GM19397 (cell line): ENCODE data around the gene FSIP1.

Experiments
- ATAC-seq: cut with Tn5 transposase; IDR thresholded peaks from one replicate; pipeline ENCODE4 v1.9.1; 2021; ENCODE audit warnings: mild to moderate bottlenecking, moderate library complexity; ENCODE audit not compliant: unreplicated experiment

FSIP1 gene

DNA sequence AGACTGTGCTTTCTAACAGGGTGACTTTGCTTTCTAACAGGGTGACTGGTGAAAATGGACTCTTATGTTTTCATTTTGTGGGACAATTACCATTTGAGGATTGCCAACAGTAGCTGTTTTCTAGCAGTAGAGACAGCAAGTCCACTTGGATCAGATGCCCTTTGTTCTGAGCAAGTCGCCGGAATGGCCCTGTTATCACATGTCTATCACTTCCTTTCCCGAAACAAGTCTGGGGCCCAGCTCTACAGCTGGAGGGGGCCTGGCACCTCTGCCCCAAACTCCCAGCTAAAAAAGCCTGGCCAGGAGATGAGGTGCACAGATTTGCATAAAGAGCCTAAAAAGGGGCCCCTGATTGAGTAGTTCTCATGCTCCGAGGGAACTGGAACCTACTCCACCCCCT is 157.2 kb downstream of the FSIP1 start:
- no peak for ATAC-seq

DNA sequence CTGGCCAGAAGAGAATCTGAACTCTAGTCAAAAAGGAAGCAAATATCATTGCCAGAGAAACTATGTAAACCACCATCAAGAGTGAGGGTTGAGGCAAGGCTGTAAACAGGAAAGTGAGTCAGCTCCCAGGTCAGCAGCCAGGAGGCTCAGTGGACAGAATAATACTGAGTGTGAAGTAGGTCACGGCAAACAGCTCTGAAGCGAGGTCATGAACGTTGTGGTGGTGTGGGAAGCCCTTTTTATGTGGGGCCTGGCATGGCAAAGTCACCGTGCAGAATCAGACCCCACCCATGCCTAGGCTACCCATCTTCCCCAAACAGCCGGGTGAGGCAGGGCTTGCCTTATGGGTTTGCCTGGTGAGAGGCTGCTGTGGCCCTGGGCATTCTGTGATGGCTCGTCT is 157.8 kb downstream of the FSIP1 start:
- no peak for ATAC-seq

DNA sequence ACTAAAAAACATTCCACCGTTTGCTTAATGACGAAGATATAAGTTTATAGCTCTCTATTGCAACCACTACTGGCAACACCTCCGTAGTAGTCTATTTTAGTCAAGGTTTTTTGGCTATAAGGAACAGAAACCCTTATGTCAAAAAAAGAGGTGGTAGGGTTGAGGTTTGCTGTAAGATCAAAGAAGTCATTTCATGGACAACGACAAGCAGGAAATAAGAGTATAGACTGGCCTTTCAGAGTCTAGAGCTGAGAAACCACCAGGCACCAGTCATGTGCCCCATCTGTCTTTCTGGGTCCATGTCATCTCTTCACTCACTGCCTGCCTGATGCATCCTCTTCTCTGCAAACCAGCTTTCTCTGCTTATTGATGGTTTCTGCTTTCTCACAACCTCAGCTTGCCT is 159.1 kb downstream of the FSIP1 start:
- peak; percentile 91 for ATAC-seq

DNA sequence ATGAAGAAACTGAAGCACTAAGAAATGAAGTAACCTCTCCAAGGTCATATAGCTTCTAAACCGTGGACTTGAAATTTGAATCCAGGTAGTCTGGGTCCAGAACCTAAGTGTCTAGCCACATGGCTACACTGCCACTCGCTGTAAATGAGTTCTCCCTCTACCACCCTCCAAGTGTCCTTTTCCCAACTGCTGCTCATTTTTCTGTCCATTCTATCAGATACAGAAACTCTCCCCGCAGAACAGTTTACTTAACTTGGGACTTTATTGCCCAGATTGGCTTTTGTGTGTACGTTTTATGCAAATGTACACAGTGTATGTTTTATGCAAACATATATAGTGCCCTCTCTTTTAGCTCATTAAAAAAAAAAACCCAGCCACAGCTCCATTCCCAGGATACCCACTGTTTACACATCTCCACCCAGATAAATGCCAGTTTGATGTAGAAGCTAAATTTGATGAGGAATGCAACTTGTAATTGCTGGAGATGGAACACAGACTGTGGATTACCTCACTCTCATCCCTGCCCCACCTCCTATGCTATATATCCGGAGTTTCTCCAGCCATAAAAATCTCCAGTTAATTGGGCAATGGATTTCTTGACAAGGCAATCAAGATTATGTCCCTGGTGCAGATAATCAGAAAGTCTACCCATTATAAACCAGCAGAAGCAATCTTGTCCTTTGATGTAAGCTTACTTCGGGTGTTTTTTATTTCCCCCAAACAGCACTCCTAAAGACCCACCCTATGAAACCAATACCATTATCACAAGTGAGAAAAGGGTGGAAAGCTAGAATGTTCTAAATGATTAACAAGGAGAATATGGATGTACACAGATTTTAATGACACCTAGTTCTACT is 159.8 kb downstream of the FSIP1 start:
- no peak for ATAC-seq

DNA sequence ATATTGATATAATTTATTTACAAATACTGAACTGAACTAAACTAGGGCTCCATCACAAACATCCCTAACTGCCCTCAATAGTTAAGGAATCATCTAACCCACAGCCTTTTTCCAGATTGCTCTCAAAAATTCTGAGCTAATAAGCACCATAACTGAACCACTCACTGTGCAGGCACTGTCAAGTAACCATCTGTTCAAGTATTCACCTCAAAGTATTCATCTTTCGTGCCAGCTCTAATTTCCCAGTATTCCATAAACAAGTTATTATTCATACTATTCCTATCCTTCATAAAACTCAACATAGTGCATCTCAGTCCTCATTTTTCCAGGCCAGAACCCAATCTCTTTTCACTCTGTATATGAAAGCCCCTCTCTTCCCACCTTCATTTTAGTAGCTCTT is 160.7 kb downstream of the FSIP1 start:
- no peak for ATAC-seq

DNA sequence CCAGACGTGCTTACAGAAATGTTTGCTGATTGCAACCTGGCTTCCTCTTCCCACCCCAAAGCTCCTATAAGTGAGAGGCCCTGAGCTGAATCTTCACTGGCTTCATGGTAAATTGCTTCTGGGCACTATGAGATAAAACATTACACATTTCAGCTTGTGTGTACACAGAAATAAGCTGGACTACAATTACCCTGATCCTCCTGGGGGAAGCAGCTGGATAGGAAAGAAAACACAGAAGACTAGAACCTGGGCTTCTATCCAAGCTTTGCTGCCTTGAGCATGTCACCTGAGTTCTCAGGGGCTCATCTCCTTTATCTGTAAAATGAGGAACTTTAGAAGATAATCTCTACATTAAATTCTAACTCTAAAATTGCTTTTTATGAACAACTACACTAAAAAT is 161.4 kb downstream of the FSIP1 start:
- no peak for ATAC-seq

DNA sequence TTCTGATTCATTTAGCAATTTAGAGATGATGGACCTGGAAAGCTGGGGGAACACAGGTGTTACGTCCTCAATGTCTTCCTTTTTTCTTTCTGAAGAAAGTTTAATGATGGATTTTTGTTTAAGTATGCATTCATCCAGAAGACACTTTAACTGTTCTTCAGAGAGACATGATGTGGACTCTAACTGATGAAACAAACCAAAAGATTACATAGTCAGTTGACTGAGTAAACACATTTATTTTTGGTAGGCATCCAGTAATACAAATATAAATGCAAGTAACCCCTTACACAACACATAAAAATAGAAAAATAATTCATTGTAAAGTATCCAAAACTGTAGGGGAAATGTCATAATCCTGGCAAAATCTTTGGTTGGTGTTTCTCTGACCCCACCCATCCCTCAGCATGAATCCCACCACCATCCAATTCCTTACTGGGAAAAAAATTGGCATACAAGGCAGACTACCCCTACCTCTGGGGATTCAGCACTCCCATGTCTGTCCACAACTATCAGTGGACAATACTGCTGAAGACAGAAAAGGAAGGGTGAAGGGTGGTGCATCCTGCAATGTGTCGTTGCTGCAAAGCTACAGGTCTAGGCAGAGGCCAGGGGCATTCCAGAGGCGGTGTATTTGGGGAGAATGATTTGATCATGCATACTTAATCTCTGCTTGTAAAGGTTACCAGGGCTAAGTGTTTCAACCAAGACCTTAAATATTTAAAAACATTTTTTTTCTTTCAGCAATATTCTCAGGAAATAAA is 164.4 kb downstream of the FSIP1 start:
- no peak for ATAC-seq

DNA sequence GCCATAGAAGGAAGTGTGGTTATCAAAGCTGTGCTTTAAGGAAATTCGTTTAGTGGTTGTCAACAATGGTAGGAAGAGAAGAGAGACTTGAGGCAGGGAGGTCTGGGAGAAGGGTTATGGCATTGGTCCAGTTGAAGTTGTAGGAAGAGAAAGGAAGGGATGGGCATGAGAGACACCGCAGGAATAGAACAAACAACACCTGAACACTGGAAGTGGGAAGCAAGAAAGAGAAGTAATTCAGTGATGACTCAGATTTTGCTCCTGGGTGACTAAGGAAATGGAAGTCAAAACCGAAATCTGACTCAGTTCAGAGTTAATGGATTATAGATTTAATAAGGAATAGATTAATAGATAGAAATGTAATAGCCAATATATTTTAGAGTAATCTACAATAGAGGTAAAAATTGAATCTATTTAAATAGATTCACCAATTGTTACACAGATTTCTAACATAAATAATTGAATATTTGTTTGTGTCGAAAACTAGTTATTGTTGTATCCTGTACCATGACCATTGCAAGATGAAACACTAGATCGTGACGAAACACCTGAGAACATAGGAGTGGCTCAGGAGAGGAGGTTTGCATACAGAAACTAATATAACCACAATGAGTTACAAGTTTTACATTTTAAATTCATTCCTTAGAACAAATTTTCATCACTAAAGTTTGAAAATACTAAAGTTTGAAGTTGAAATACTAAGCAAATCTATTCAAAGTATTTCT is 165.7 kb downstream of the FSIP1 start:
- ATAC-seq: no peak

DNA sequence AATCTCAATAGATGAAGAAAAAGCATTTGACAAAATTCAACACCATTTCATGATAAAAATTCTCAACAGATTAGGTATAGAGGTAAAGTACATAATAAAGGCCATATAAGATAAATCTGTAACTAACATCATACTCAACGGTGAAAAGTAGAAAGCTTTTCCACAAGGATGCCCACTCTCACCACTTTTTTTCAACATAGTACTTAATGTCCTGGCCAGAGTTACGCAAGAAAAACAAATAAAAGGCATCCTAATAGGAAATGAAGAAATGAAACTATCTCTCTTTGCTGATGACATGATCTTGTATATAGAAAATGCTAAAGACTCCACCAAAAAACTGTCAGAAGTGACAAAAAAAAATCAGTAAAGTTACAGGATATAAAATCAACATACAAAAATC is 168.8 kb downstream of the FSIP1 start:
- ATAC-seq: no peak

DNA sequence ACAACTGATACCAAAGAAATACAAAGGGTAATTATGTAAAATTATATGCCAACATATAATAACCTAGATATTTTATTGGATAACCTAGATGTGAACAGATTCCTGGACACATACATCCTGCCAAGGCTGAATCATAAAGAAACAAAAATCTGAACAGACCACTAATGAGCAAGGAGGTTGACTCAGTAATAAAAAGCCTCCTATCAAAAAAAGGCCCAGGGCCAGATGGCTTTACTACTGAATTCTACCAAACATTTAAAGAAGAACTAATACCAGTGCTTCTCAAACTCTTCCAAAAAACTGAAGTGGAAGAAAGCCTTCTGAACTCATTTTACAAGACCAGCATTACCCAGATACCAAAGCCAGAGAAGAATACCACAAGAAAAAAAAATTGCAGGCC is 169.4 kb downstream of the FSIP1 start:
- no peak for ATAC-seq

DNA sequence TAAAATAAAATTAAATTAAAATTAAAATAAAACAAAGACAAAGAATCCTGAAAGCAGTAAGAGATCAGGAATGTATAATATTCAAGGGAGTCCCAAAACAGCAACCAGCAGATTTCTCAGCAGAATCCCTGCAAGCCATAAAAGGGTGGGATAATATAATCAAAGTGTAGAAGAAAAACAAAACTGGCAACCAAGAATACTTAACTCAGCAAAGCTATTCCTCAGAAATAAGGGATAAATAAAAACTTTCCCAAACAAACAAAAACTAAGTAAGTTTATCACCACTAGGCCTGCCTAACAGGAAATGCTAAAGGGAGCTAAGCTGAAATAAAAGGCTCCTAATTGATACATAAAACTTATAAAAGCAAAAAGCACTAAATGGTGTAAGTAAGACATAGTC is 172.0 kb downstream of the FSIP1 start:
- ATAC-seq: no peak

DNA sequence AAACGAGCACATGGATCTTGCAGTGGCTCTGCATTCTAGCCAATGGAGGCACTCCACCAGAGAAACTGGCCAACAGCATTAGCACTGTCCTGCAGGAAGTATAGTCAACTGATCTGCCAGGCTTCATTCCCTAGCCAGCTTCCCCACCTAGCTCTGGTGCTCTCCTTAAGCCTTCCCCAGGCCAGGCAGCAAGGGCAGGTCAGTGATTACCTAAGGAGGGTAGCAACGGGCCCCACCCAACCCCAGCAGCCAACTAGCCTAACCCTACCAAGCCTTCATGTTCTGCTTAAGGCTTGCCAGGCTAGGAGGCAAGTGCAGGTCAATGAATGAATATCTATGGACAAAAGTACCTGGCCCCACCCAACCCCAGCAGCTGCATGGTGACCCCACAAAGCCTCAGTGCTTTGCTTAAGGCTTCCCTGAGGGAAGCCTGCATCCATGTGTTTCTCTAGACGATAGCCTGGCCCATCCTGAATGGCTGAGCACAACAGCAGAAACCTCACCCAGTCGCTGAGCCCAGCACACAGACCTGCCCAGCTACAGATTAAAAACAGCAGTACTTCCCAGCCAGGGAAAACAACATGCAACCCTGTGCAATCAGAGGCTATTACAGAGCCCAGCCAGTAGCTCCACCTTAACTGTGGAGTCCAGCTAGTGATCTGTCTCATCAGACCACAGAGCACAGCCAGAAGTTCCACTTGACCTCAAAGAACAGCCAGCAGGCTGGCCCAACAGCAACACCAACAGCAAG is 173.3 kb downstream of the FSIP1 start:
- ATAC-seq: no peak

DNA sequence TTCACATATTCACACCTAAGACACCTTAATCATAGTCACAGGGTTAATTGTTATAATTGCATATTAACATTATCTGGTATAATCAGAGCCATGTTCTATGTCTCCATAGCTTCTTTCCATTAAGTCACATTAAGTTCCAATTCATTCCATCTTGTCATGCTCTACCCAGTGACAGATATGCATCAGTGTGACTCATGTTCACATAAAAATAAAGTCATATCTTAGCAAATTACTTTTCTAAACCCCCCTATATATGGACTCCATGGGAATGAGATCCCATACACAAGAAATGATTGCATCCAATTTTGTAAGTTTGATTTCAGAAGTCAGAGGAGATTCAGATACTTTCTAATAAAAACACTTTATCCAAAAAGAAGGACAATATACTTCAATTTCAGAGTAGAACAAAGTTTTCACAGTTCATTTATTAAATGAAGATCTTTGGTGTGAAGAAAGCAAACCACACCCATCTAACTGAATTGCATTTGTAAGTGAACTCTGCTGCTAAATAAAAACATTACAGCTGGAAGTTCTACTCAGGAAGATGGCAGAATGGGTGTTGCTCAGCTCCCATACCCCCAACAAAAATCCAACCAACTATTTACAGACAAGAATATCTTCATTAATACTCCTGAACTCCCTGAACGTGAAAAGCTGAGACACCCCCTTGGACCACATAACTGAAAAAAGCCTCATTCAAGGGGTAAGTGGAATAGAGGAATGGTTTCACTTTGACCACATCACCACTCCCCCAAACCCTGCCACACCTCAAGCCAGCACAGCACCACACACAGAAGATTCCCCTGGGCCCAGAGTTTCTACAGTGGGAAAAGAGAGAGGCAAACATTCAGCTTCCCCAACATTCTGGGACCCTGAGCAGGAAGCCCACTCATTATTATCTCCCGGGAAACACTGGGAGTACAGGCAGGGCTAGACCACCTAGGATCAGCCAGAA is 174.2 kb downstream of the FSIP1 start:
- ATAC-seq: no peak

DNA sequence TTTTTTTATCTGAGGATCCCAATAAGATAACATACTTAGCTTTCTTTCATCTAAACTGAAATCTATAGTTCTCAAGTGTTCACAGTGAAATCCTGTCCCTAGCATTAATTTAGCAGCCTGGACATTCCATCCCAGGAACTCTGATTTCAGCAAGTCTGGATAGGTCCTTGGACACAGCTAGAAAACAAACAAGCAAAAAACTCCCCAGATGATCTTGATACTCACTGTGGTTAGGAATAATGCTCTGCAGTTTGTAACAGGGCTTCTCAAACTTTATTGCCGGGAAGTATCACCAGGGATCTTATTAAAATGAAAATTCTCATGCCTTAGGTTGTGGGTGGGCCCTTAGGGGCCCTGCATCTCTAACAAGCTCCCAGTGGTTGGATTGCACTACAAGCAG is 177.5 kb downstream of the FSIP1 start:
- ATAC-seq: no peak

DNA sequence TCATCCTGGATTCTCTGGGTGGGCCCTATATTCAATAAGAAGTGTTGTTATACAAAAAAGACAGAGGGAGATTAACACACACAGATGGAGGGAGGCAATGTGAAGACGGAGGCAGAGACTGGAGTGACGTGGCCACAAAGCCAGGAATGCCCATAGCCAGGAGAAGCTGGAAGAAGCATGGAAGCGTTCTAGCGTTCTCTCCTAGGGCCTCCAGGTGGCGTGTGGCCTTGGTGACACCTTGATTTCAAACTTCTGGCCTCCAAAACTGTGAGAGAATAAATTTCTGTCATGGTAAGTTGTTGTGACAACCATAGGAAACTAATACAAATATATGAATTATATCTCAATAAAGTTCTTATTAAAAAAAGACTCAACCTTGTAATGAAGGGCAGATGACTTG is 180.5 kb downstream of the FSIP1 start:
- ATAC-seq: no peak

DNA sequence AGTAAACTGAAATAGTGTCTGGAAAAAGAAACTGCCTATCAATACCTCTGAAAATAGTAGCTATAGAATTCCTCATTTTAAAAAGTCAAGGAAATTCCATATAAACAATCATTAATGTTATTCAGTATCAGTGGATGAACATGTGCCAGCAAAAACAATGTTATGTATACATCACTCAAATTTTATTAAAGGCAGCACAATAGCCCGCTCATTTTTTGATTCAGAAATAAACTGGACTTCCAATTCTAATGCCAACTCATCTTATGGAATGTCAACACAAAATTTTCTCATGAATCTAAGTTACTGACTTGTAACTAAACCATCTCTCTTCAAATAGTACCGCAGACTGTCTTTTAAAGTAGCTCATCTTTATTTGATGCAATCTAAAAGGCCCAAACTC is 182.8 kb downstream of the FSIP1 start:
- ATAC-seq: no peak

DNA sequence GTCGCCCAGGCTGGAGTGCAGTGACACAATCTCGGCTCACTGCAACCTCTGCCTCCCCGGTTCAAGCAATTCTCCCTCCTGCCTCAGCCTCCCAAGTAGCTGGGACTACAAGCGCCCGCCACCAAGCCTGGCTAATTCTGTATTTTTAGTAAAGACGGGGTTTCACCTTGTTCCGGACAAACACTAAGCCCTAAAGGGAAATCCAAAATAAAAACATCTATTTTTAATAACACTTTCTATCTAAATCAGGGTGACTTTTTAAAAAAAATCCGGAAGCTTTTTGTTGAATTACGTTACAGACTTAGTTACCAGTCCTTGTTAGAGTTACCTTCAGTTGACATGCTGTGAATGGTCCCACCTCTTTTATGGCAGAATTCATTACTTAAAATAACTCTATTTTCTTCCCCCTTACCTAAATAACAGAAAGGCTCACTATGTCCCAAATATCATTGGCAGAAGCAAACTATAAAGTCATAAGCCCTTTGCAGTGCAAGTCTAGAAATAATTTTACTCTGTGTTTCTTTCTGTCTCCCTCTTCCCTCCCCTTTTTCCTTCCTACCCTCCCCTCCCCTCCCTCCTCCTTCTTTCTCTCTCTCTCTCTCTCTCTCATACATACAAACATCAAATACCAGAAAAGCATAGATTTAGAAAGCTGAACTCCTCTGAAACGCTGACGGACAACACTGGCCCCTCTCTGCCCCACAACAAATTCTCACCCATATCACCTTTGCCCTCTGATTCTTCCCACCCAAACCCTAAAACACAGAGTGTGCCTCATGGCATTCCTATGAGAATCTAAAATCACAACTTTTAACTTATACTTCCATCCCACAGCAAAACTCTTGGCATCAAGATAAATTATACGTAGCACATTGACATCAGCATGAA is 183.4 kb downstream of the FSIP1 start:
- no peak for ATAC-seq

DNA sequence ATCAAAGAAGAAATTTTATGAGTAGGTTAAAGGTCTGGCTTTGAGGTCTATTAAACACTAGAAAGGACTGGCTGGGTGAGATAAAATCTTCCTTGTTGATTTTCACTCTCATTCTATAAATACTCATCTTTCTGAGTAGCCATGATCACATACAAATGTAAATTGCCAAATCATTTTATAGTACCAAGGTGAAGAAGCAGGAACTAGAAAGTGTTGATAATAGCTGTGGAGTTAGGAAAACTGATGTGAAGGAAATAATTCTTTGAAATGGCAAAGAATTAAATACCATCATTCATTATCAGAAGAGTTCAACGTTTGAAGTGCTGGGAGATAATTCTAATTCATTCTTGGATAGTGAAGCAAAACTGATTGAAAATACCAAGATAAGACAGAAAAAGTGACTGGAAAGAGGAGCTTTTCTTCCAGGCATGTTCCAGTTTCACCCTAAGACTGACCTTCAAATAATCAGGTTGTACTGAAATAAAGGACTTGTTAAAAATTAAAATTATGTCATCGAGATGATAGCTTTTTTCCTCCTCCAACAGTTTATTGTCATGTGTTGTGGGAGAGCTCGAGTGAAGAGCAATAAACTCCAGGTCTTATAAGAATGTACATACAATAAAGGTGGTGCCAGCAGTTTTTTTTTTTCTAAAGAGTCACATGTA is 184.3 kb downstream of the FSIP1 start:
- no peak for ATAC-seq
